Measurements from ENCODE around the gene JOSD1. TPM values are rescaled to one million over a fixed set of nuclear protein-coding genes. Genes with fewer than 3 reads are reported as not detected.

Gene JOSD1
- total RNA-seq = 66.0 and 66.5 TPM in 2 replicates

GRCh38 chr22:38700789-38701628 is at the start of gene JOSD1:
Gene JOSD1 (minus strand): TSS chr22:38700943. CDS start chr22:38699987, 956 bp downstream.

DNA sequence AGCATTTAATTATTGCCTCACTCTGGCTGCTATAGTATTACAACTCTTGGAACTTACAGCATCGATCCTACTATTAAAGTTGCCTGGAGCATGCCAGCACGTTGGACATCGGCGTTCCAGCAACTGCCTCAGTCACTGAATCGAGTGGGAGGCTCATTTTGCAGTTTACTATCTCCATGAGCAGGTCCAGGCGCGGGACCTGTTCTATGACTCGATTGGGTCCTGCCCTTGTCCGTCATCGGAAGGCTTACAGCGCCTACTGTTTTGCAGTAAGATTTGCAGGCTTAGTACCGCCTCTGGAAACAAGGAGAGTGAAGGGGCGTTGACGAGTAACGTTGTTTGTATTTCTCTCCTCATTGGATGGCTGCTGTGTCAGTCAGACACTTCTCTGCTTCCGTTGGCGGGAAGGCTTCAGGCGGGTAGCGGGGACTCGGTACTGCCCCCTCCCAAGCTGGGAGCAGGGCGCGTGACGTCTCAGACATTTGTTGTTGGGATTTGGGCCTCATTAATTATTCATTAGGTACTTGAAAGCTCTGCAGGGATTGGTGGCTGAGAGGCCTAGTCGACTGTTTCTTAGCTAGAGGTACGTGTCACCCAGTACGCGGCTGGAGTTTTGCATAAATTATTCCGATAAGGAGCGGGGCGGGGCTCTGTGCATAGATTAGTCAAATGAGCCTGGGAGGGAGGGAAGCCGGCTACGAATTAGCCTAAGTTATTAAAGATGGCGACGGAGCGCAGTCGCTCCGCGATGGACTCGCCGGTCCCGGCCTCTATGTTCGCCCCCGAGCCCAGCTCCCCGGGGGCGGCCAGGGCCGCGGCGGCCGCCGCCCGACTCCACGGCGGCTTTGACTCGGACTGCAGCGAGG is 4.7 kb upstream of the JOSD1 start, which contains the start of gene GTPBP1:
Gene GTPBP1, plus strand, starts transcription at position 710 of the 866 bp plus-strand sequence. Its CDS starts 12 bp downstream, at position 722.

GRCh38 chr22:38681582-38682335 is 19.0 kb downstream of the JOSD1 start, which contains the start of gene TOMM22:
Gene TOMM22 (plus strand): TSS chr22:38681957. CDS start chr22:38681979, 22 bp downstream.

GRCh38 chr22:38656256-38657044 is 44.3 kb downstream of the JOSD1 start, which contains the start of the genes CBY1 and FAM227A:
Gene CBY1 (plus strand): TSS chr22:38656638. CDS start chr22:38668055, 11,417 bp downstream.
Gene FAM227A (minus strand): TSS chr22:38656392. CDS start chr22:38650168, 6,224 bp downstream.

Other genes with a start within 250 kb of the JOSD1 start
- gene KCNJ4, start 245.7 kb downstream of the JOSD1 start, total RNA-seq = under 0.01 and 0.09 TPM in 2 replicates
- gene KDELR3, start 232.8 kb downstream of the JOSD1 start, total RNA-seq = 76.3 and 118 TPM in 2 replicates
- 205 and 327 TPM in 2 replicates for gene DDX17, start 194.6 kb downstream of the JOSD1 start, total RNA-seq
- 0.23 and 1.7 TPM in 2 replicates for gene DMC1, start 130.8 kb downstream of the JOSD1 start, total RNA-seq
- gene FAM227A, start 44.6 kb downstream of the JOSD1 start, total RNA-seq = 0.09 and 1.8 TPM in 2 replicates
- gene CBY1, start 44.3 kb downstream of the JOSD1 start, total RNA-seq = 11.2 and 30.1 TPM in 2 replicates
- 49.0 and 56.1 TPM in 2 replicates for gene TOMM22, start 19.0 kb downstream of the JOSD1 start, total RNA-seq
- 17.0 and 26.6 TPM in 2 replicates for gene GTPBP1, start 5.0 kb upstream of the JOSD1 start, total RNA-seq
- gene SUN2, start 55.1 kb upstream of the JOSD1 start, total RNA-seq = 90.9 and 94.3 TPM in 2 replicates
- 15.5 and 15.6 TPM in 2 replicates for gene DNAL4, start 93.2 kb upstream of the JOSD1 start, total RNA-seq
- 5.4 and 8.5 TPM in 2 replicates for gene NPTXR, start 143.1 kb upstream of the JOSD1 start, total RNA-seq
- 57.4 and 62.0 TPM in 2 replicates for gene CBX6, start 171.3 kb upstream of the JOSD1 start, total RNA-seq

Data from pericardium fibroblast (primary cell).